Cardiac septum (tissue), 1 donor: Measurements from ENCODE around the gene B3GNT2. TPM values are rescaled to one million over a fixed set of nuclear protein-coding genes. Genes with fewer than 3 reads are reported as not detected.
"Not testable (repeated sequence)": the region's sequence is repeated elsewhere in the genome, so short reads cannot be mapped to it uniquely, and the experiment has no call there.

Experiments used
- DNase-seq: peaks from one replicate; pipeline ENCODE4 v3.0.0-alpha.2; 2020; ENCODE audit warnings: low spot score
- intact Hi-C: fragments of 100-400 bp; cut with DNase I; formaldehyde crosslinking; loops from one replicate; pipeline ENCODE4 v1.14.0; 2022
- microRNA-seq: library from miRNA; unstranded; fragments of <30 nt; microRNA quantifications from one replicate; pipeline ENCODE4 v1.2.0, GENCODE V29; 2020
- total RNA-seq: library from RNA; stranded (reverse); fragmentation: NEBNext Ultra II Directional; extraction: Animal tissue kit (Norgen Biotek cat#: 25700); gene quantifications from one replicate; pipeline ENCODE4 v1.2.1, GENCODE V29; 2021
- donor health status: DM: no; HTN: no; CAD: no.

B3GNT2 gene
- total RNA-seq, 1 donor from 2014 or later = 31.2 TPM

DNA sequence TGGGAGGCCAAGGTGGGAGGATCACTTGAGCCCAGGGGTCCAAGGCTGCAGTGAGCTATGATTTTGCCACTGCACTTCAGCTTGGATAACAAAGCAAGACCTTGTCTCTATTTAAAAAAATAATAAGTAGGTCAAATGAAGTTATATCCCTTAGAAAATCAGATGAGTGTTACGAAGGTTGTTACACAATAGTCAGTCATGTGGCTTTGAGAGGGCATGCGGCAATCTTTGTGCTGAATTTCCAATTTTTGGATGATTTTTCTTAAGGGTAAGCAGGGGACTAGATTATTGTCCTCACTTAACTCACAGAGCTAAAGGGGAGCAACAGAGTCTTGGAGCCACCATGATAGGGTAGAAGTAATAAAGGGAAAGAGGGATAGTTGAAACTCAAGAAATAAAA, 71.8 kb downstream of the B3GNT2 start:
- no peak for DNase-seq
- intact Hi-C loops = no loop called here

DNA sequence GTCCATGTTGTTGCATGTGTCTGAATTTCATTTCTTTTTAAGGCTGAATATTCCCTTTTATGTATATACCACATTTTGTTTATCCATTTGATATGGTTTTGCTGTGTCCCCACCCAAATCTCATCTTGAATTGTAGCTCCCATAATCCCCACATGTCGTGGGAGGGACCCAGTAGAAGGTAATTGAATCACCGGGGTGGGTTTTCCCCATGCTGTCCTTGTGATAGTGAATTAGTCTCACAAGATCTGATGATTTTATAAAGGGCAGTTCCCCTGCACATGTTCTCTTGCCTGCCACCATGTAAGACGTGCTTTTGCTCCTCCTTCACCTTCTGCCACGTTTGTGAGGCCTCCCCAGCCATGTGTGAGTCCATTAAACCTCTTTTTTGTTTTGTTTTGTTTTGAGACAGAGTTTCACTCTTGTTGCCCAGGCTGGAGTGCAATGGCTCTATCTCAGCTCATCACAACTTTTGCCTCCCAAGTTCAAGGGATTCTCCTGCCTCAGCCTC, 72.8 kb downstream of the B3GNT2 start:
- DNase-seq, intact Hi-C loops: not testable (repeated sequence)

DNA sequence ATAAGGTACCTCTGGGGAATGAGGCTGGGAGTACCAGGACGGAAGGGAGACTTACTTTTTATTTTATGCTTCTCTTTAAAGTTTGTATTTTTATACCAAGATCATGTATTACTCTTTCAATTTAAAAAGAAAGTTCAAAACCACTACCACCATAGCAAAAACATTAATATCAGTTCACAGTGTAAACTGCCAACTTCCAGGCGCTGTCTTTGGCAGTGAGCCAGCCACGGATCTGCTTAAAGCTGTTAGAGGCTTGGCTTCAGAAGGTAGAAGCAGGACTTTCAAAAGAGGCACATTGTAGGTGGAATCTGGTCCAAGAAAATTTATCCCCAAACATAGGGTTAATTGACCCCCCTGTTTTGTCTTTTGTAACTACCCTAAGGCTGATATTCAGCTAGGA, 74.8 kb downstream of the B3GNT2 start:
- intact Hi-C loops = no loop called here
- no peak for DNase-seq

Small RNA genes within 50 kb of the gene (microRNA-seq; reads per million reads assigned to microRNA genes)
- not detected for gene MIR5192
